Bone marrow (tissue), 2 donors: Measurements from ENCODE around the gene BCL6B.
A peak's percentile ranks its signal among the peaks of the same experiment; 100 is the strongest.

Source experiments
- DNase-seq, 2 donors: peaks; one replicate each; lab custom pipeline; 2025; lab: John Stamatoyannopoulos, UW

The BCL6B gene

DNA sequence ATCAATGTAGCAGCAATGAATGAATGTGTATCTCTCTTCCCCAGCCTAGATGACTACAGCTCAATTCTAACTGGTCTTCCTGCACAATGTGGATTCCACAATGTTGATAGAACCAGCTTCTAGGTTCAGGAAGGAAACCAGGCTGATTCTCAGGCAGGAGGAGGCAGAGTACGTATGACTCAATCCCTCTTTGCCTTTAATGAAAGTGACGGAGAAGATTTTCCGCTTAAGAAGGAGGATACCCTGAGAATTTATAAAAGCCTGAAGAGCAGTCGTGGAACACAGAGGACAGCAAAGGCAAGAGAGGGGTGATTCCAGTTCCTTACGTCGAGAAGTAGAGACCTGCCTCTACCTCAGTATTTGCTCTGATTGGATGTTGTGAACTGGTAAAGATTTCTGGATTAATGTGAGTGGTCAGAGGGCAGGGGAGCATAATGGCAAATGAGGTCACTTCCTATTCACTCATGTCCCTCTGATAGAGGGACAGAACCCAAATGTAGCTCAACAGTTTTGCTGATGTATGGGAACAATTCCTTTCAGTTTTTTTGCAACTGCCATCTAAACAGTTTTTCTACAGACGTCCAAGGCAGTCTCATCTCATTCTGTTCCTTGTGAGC is 36.1 kb downstream of the BCL6B start:
- no peak for DNase-seq

DNA sequence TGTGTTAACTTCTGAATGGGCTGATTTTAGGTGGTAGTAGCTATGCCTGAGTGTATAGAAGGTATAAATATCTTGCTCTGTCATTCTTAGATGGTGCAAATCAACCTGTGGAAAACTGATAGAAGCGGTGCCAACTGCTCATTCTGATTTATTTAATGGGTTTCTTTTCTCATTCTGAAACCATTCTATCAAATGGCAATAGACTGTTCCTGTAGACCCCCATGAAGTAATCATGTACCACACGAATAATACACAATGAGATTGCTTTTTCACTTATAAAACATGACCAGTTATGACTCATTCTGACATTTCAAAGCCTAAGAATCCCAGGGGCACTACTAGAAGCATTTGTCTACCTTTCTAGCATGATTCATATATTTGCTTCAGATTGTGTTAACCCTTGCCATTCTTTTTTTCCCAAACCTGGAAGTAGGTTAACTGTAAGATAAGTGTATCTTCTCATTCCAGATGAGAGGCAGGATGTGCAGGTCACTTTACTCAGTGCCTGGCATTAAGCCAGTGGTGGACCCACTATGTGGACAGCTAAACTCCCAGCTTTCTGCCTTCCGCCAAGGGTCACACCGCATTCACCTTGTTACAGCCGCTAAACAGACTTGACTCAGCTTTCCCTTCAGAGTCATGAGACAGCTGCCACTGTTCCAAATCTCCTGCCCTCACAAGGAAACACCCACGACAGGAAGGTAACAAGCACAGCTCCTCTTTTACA is 37.5 kb downstream of the BCL6B start:
- DNase-seq, result peak in 1 of 2 donors; percentile 30

DNA sequence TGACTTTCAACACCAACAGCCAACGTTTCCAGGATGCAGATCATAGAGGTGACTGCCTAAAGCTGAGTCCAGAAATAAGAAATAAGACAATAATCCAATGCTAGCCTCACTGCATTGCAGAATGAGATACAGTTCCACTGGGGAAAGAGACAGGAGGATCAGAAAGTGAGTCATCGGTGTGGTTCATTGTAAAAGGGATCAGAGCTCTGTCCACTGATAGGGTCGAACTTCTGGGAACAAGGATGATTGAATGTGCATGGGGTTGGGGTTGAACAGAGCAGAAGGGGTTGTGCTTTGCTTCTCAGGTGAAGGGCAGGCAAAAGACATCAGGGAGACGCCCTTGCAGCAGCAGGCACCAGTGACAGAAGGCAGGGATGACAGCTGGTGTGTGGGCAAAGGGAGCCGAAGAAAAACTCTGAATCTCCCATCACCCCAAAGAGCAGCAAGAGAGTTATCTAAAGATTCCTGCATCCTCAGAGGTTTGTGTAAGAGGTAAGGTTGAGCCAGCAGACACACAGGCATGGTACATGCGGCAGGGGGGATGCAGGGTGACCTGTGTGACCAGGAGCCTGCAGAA is 40.8 kb downstream of the BCL6B start:
- no peak for DNase-seq

DNA sequence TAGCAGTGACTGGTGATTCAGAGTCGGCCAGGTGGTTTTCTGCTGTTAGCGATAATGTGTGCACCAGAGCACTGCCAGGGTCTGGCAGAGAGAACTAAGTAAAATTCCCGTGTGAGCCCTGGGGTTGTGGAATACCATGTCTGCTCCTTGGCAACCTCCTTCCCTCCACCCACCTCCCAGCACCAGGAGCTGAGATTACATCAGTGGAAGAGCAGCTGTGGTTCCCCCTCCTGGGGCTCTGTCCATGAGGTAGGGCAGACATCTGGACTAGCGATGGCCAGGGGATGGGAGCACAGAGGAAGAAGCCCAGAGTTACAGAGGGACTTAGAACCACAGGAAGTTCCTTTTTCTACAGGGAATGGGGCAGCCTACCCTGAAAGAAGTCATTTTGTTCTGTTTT is 41.4 kb downstream of the BCL6B start:
- no peak for DNase-seq

DNA sequence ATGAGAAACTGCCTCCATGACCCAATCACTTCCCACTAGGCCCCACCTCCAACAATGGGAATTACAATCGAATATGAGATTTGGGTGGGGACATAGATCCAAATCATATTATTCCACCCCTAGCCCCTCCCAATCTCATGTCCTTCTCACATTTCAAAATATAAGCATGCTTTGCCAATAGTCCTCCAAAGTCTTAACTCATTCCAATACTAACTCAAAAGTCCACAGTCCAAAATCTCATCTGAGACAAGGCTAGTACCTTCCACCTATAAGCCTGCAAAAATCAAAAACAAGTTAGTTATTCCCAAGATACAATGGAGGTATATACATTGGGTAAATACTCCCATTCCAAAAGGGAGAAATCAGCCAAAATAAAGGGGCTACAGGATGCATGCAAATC is 44.3 kb downstream of the BCL6B start:
- no peak for DNase-seq

DNA sequence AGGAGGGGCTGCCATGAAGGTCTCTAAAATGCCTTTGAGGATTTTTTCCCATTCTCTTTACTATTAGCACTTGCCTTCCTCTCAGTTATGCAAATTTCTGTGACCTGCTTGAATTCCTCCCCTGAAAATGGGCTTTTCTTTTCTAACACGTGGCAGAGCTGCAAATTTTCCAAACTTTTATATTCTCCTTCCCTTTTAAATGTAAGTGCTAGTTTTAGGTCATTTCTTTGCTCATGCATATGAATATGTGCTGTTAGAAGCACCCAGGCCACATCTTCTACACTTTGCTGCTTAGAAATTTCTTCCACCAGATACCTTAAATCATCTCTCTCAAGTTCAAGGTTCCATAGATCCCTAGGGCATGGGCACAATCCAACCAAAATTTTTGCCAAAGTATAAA is 45.4 kb downstream of the BCL6B start:
- DNase-seq, result no peak

DNA sequence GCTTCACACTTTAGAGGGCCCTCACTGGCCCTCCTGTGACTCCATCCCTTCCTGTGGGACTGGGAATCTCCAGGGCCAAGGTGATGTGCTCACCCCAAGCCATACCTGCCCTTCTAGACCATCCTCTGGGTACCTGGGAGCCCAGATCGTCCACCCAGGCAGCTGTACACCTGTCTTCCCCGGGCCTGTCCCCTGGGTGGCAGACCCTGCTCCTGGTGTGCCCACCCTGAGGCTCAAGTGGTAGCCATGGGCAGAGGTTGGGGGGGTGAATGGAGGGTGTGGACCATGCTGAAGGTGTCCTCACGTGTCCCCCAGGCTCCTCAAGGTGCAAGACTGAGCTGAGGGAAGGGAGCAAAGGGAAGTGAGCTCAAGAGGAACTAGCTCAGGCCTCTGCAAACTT is 47.9 kb downstream of the BCL6B start:
- no peak for DNase-seq

DNA sequence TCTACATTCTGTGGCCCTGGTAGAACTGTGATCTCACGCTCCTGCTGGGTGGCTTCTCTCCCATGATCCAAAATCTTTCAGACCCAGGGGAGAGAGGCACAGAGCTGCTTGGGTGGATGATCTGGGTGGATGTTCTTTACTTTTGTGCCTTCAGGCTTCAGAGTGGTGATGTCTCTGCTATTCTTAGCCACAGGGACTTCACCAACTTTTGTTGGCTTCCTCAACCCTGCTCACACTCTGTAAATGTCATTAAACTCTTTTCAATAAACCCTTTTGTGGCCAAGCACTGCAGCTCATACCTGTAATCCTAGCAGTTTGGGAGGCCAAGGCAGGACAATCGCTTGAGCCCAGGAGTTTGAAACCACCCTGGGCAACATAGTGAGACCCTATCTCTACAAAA is 49.6 kb downstream of the BCL6B start:
- DNase-seq, result no peak

DNA sequence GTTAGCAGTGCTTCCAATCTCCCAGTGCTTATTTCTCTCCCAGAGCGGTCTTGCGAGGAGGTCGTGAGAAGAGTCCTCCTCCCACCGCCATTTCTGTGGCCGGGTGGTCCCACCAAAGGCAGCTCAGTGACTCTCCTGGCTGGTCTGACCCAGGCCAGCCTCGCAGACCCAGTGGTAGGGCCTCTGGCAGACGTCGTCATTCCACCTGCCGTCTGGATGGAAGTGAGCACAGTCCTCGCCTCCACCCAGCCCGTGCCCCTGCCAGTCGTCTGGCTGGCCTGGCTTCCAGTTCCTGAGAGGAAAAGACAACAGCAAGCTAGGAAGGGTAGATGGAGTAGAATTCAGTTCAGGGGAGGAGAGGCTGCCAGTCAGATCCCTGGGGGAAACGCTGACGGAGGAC is 52.1 kb downstream of the BCL6B start:
- no peak for DNase-seq

DNA sequence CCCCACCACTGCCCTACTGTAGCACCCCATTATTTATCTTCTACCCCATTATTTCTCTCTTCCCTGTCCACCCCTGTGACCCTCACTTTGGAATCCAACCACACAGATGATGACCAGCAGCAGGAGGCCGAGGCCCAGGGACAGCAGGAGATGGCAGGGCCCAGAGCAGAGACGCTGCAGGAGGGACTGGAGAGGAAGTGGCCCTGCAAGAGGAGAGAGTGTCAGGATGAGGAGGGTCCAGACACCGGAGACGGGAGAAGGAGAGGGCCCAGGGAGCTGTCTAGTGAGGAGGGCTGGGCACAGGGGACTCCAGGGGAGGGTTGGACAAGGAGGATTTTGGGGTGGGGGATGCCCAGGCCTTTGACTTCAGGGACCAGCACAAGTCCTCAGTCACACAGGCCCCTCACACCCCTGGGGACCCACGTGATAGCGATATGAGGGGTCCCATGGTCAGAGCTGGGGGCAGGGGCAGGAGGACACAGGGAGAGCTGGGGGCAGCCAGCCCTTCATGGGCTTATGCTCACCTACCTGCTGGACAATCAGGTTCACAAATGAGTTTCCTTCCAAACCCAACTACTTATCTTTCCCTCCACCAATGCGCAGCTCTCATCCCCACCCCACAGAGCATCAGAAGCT is 55.2 kb downstream of the BCL6B start:
- no peak for DNase-seq

DNA sequence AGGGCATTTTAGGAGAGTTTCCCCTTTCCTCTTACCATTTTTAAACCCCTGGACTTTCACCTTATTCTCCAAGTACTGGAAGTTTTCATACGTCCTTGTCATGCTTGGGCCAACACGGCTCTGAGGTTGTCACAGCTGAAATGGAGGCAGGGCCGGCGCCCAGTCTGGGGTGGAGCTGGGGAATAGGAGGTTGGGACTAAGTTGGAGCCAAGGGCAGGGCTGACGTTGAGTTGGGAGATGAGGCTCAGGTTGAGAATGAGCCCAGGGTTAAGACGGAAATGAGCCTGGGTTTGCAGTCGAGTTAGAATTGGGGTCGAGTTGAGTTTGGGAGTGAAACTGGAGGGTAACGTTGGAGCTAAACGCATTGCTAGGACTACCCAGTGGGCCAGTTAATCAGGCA is 55.9 kb downstream of the BCL6B start:
- DNase-seq, result no peak
